DMS53 treated with DMSO at 0.1 percent for 48 hours (cell line): ENCODE data around the gene PHETA1.
"Not testable (repeated sequence)": the region's sequence is repeated elsewhere in the genome, so short reads cannot be mapped to it uniquely, and the experiment has no call there.

Source experiments
- DNase-seq: peaks from one replicate; lab custom pipeline; 2025; ENCODE audit not compliant: unreplicated experiment; lab: John Stamatoyannopoulos, UW

Gene PHETA1

GRCh38 chr12:111373231-111373630, 4.3 kb upstream of the PHETA1 start:
- not testable (repeated sequence) for DNase-seq

DNA sequence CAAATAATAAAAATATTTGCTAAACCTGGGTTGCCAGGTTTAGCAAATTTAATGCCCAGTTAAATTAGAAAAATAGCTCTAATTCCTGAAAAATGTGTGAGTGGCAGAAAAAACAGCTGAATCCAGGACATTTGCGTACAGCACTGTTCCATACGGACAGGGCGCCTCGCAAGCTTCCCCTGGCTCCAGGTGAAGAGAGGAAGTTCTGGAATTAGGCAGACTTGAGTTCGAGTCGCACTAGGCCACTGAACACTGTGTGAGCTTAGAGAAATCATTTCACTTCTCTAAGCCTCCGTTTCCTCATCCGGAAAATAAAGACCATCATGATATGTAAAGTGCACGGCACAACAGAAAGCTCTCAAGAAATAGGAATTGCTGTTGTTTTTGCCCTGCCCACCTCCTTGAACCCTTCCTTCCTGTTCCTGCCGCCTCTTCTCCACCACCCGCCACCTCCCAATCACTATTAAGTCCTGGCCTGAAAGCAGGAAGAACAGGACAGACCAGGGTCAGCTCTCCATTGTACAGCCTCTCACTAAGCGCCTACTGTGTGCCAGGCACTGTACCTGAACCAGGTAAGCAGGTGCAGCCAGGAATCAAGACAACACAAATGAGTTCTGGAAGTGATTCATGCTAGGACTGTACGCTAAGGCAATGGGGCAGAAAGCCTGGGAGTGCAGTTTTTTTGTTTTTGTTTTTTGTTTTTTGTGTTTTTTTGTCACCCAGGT, 763 bp upstream of the PHETA1 start:
- no peak for DNase-seq

- DNase-seq: no peak
These were observed 556 bp downstream of the PHETA1 start for GRCh38 chr12:111368291-111368787.

- DNase-seq: no peak
These were observed 1.2 kb downstream of the PHETA1 start for GRCh38 chr12:111367661-111368221.

DNA sequence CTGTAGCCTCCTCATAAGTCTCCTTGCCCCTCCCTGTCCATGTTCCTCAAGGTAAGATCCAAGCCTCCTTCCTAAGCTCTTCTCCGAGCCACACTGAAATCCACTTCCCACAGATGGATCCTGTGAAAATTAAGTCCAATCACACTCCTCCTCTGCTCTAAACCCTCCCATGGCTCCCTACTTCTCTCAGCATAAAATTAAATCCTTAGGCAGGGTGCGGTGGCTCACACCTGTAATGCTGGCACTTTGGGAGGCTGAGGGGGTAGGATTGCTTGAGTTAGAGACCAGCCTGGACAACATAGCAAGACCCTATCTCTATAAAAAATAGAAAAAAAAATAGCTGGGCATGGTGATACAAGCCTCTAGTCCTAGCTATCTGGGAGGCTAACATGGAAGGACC, 2.3 kb downstream of the PHETA1 start:
- no peak for DNase-seq

DNA sequence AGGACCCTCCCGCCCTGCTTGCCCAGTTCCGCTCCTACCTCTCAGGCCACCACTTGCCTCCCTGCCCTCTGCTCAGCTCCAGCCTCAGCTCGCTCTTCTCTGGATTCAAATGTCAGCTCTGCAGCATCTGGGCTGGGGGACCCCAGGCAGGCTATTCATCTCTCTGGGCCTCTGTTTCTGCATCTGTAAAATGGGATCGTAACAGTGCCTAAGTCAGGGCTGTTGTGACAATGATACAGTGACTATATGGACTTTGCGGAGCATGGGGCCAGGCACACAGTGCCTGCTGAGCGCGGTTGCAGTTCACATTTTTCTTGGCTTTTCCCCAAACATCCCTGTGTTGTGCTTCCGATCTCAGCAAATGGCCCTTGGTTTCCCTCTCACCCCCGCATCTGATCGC, 2.8 kb downstream of the PHETA1 start:
- DNase-seq: no peak

GRCh38 chr12:111363578-111363977, 5.3 kb downstream of the PHETA1 start:
- DNase-seq: no peak

DNA sequence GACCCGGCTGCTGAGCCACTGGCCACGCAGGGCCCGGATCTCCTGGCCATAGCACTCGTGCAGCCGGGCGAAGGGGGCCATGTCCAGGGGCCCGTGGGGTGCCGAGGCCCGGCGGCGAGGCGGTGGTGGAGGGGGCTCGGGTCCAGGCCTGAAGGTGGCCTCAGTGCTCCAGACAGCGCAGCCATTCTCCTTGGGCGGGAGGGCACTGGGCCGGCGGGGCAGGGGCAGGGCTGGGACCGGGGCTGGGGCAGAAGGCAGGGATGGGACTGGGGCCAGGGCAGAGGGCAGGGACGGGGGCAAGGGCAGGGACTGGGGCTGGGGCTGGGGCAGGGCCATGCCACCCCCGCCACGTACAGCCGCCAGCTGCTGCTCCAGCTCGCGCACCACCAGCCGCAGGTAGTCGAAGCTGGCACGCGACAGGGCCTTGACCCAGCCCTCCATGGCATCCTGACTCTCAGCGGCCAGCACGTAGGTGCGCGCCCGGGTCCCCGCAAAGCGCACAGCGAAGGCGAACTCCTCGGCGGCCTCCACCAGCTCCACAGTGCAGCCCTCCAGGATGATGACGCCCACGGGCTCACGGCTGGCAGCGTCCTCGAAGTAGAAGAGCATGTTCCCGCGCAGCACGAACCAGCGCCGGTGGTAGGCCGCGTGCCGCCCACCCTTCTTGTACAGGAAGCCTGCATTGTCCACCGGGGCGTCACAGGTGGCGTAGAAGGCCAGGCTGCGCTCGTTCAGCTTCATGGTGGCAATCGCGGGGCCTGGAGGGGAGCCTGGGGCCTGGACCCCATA, 6.0 kb downstream of the PHETA1 start:
- DNase-seq: no peak

DNA sequence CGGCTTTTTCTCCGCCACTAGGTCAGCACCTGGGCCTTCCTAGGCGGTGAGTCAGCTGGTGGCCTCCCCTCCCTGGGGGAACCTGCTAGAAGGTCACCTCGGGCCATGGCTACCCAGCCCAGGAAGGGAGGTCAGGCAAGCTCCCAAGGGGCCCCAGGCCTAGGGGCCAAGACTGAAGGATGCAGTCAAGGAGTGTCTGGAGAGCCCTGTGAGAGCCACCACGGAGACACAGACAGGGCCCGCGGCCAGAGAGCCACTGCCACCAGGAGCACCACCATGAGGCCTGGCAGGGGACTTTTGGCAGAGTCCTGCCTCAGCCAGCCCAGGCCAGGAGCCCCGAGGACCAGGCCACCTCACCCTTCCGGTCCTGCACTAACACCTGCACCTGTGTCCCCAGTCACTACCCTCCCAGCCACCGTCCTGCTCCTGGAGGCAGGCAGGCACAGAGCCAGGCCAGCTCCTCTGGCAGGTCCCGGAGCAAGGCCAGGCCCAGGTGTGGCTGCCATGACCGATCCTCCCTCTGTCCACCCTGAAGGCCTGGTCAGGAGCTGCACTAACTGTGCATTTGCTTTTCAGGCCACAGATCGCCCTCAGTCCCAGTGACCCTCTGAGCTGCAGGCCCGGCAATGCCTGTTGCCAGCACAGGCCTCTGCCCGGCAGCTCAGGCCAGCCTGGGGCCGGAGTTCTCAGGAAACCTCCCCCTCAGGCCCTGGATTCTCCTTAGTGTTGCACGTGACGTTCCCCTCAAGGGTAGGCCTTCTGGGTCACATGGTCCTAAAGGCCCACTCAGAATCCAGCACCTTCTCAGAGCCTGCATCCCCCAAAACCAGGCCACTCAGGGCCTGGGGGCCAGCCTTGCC, 6.9 kb downstream of the PHETA1 start:
- DNase-seq: no peak

- DNase-seq: no peak
These were observed 7.7 kb downstream of the PHETA1 start for GRCh38 chr12:111361073-111361716.

GRCh38 chr12:111360325-111360930, 8.5 kb downstream of the PHETA1 start:
- no peak for DNase-seq

GRCh38 chr12:111359914-111360276, 9.0 kb downstream of the PHETA1 start:
- no peak for DNase-seq

GRCh38 chr12:111359231-111359913, 9.5 kb downstream of the PHETA1 start:
- no peak for DNase-seq

GRCh38 chr12:111355201-111355925, 13.5 kb downstream of the PHETA1 start:
- no peak for DNase-seq

GRCh38 chr12:111354511-111354910, 14.4 kb downstream of the PHETA1 start:
- DNase-seq: no peak

GRCh38 chr12:111353603-111354295, 15.1 kb downstream of the PHETA1 start:
- no peak for DNase-seq

- DNase-seq: no peak
These were observed 15.9 kb downstream of the PHETA1 start for GRCh38 chr12:111353026-111353425.

DNA sequence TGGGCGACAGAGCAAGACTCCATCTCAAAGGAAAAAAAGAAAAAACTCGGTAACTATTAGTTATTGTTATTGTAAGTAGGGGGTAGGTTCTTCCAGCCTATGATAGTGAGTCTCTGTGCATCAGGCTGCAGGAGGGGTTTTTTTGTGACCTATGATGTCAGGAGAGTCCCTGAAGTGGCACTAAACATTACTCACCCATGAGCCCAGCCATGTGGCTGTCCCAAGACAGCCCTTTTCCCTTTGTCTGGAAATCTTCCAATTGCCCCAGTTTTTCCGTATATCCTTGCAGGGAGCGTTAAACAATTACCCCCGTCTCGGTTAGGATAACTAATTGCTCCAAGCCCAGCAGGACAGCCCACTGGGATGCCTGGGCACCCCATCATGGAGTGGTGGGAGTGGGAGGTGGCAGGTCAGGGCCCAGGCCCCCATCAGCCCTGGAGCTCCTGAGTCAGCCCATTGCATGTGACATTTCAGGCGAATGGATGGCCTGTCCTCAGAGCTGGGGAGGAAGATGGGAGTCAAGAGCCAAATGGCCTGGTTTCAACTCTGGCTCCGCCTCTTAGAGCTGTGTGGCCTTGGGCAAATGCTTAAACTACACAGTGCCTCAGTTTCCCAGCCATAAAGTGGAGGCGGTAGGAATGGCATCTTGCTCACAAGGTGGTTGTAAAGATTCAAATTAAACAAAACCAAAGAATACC, 16.4 kb downstream of the PHETA1 start:
- DNase-seq: no peak
